Measurements from ENCODE around the gene CIRBP.

GRCh38 chr19:1317274-1318003 lies 48.3 kb downstream of the CIRBP start:
- no peak for TF ChIP-seq CTCF (IDR thresholded peaks at IDR 0.05; ENCODE audit: low read depth, low read length, poor library complexity, severe bottlenecking)
- TF ChIP-seq EZH2phosphoT487 (IDR thresholded peaks at IDR 0.05; ENCODE audit: borderline replicate concordance, low read length), result no peak

Data from DOHH2 (cell line).